Upper lobe of left lung (tissue), 6 donors: ENCODE results near the gene C1QL4. TPM values are rescaled to one million over a fixed set of nuclear protein-coding genes. Genes with fewer than 3 reads are reported as not detected.
A peak's percentile ranks its signal among the peaks of the same experiment; 100 is the strongest.

Source experiments
- ATAC-seq, 2 donors: fragments of 200-7000 bp; cut with Tn5 transposase; one replicate each; pipeline ENCODE4 v1.9.1; 2022; ENCODE audit warnings: mild to moderate bottlenecking in 2 of 2, moderate library complexity in 2 of 2; ENCODE audit not compliant: low FRiP score in 2 of 2
- DNase-seq, 2 donors: peaks; one replicate each; pipeline ENCODE4 v3.0.0-alpha.2; 2019 to 2020
- H3K27ac ChIP-seq, 4 donors: fragments of 200-600 bp; sonication (generic); one replicate each; pipeline ENCODE4 v1.5.1; 2016 to 2019
- H3K27me3 ChIP-seq, 4 donors: fragments of 200-600 bp; sonication (generic); one replicate each; pipeline ENCODE4 v1.5.1; 2017 to 2019
- H3K36me3 ChIP-seq, 4 donors: fragments of 200-600 bp; sonication (generic); one replicate each; pipeline ENCODE4 v1.5.1; 2016 to 2019
- H3K4me1 ChIP-seq, 4 donors: fragments of 200-600 bp; sonication (generic); one replicate each; pipeline ENCODE4 v1.5.1; 2018 to 2019
- H3K4me3 ChIP-seq, 4 donors: fragments of 200-600 bp; sonication (generic); one replicate each; pipeline ENCODE4 v1.5.1; 2017 to 2019; ENCODE audit warnings: mild to moderate bottlenecking in 2 of 4, moderate library complexity in 1 of 4
- H3K9me3 ChIP-seq, 4 donors: fragments of 200-600 bp; sonication (generic); one replicate each; pipeline ENCODE4 v1.5.1; 2018 to 2019
- CTCF ChIP-seq, 6 experiments: fragments of 450-650 bp in 4 of 6; fragments of 200-600 bp in 2 of 6; sonication (generic) in 2 of 6; IDR thresholded peaks; one replicate each; pipeline ENCODE4 v1.5.1; 2016 to 2019; ENCODE audit warnings: antibody characterized with exemption in 6 of 6
- EP300 ChIP-seq, 4 donors: sonication (generic); formaldehyde crosslinking; IDR thresholded peaks; one replicate each; pipeline ENCODE4 v1.5.1; 2017; ENCODE audit warnings: antibody characterized with exemption in 4 of 4, control low read depth in 2 of 4
- POLR2A ChIP-seq, 4 donors: fragments of 450-650 bp; IDR thresholded peaks; one replicate each; pipeline ENCODE4 v1.5.1; 2016 to 2017; ENCODE audit warnings: antibody characterized with exemption in 4 of 4, mild to moderate bottlenecking in 2 of 4
- POLR2AphosphoS5 ChIP-seq, 2 donors: sonication (generic); formaldehyde crosslinking; IDR thresholded peaks; one replicate each; pipeline ENCODE4 v1.5.1; 2017; ENCODE audit warnings: antibody characterized with exemption in 2 of 2
- WGBS, 2 donors: methylation state at CpG; one replicate each; pipeline ENCODE4 v1.1.5; 2017 to 2018; 5-methylcytosine and 5-hydroxymethylcytosine counted together
- total RNA-seq, 6 donors: library from RNA; depleted of rRNA in 4 of 6; stranded (reverse); fragments of >200 nt in 4 of 6; gene quantifications; one replicate each; pipeline versions ENCODE4 v1.1.0 to v1.2.1, GENCODE V29; 2016 to 2021
- donor health status: DM: no; HTN: no; CAD: no; lungs with moderate emphysema.
- donor health status: DM: no; HTN: yes; CAD: no; lungs with severe emphysema.

Gene C1QL4
- total RNA-seq, 6 donors from 2014 or later = not detected

GRCh38 chr12:49358483-49359141, 21.6 kb upstream of the C1QL4 start:
- no peaks in the 10 kb centered on the region for H3K27me3 ChIP-seq
- peaks cover 0 to 6% (median 0%) of the 10 kb centered on the region in 4 donors for H3K4me1 ChIP-seq
- H3K36me3 ChIP-seq = no peaks in the 10 kb centered on the region
- no peak overlapping the region for H3K27ac ChIP-seq
- H3K9me3 ChIP-seq = no peaks in the 10 kb centered on the region
- peak; percentile 77 to 89 for ATAC-seq
- peak; percentile 62 to 79 (median 68) for TF ChIP-seq CTCF (IDR thresholded peaks at IDR 0.05)
- no peak for TF ChIP-seq POLR2A (IDR thresholded peaks at IDR 0.05)
- WGBS, 2 donors = 21 to 25% methylated on average over 7 of the region's 7 CpGs
- no peak overlapping the region for H3K4me3 ChIP-seq
- no peak for DNase-seq

DNA sequence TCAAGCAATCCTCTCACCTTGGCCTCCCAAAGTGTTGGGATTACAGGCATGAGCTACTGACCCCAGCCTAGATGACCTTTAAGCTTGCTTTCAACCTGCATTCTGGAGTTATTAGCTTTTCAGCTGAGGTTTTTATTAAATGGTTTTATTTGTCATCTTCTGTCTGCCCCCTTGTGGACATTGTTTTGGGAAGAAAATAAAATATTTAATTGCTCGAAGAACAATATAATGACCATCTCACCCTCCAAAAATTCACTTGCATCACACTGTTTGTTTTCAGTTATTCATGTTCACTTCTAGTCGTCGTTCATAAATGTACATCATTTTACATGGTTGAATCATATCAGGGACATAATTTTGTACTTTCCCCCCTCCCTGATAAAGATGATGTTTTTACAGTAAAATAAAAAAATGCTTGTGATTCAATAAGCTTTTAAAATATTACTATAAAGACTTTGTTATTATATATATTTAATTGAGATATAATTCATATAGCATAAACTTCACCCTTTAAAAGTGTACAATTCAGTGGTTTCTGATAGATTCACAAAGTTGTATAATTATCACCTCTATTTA, 20.2 kb upstream of the C1QL4 start:
- H3K27me3 ChIP-seq = no peaks in the 10 kb centered on the region
- H3K4me1 ChIP-seq = peaks cover 0 to 6% (median 0%) of the 10 kb centered on the region in 4 donors
- ATAC-seq (peak in 1 of 2 donors; percentile 28), DNase-seq (no peak)
- 7 to 18% methylated on average over 3 of the region's 3 CpGs for WGBS, 2 donors
- no peak overlapping the region for H3K4me3 ChIP-seq
- no peak overlapping the region for H3K27ac ChIP-seq
- H3K9me3 ChIP-seq = no peaks in the 10 kb centered on the region
- no peaks in the 10 kb centered on the region for H3K36me3 ChIP-seq
- TF ChIP-seq EP300 (IDR thresholded peaks at IDR 0.05) (no peak), CTCF (IDR thresholded peaks at IDR 0.05) (peak in 4 of 6 experiments; percentile 29 to 37 (median 32))

- Histone ChIP-seq H3K9me3 (no peaks in the 10 kb centered on the region), H3K27me3 (no peaks in the 10 kb centered on the region), H3K4me3 (no peak overlapping the region), H3K27ac (no peak overlapping the region), H3K4me1 (peaks cover 0 to 6% (median 0%) of the 10 kb centered on the region in 4 donors), H3K36me3 (no peaks in the 10 kb centered on the region)
- no peak for ATAC-seq
- WGBS, 2 donors = 90 to 94% methylated on average over 9 to 10 of the region's 10 CpGs
- DNase-seq = no peak
- TF ChIP-seq POLR2AphosphoS5 (IDR thresholded peaks at IDR 0.05) (no peak), EP300 (IDR thresholded peaks at IDR 0.05) (no peak), POLR2A (IDR thresholded peaks at IDR 0.05) (no peak), CTCF (IDR thresholded peaks at IDR 0.05) (no peak)
Observed at GRCh38 chr12:49355913-49356312, 18.9 kb upstream of the C1QL4 start.

DNA sequence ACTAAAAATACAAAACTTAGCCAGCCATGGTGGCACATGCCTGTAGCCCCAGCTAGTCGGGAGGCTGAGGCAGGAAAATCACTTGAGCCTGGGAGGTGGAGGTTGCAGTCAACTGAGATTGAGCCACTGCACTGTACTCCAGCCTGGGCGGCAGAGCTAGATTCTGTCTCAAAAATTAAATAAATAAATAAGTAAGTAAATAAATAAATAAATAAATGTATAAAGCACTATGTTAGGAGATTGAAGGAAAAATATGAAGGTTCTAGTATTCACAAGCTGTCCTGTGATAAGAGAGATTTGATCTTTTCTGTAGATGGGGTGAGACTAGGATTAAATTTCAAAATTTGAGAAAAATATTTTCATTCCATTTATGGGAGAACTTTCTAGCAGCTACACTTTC, 15.4 kb upstream of the C1QL4 start:
- Histone ChIP-seq H3K9me3 (no peaks in the 10 kb centered on the region), H3K27me3 (peaks cover 0 to 7% (median 2%) of the 10 kb centered on the region in 4 donors), H3K4me1 (peaks cover 7 to 10% (median 9%) of the 10 kb centered on the region in 4 donors), H3K27ac (no peak overlapping the region), H3K4me3 (no peak overlapping the region), H3K36me3 (no peaks in the 10 kb centered on the region)
- TF ChIP-seq EP300 (IDR thresholded peaks at IDR 0.05) (no peak), CTCF (IDR thresholded peaks at IDR 0.05) (no peak), POLR2A (IDR thresholded peaks at IDR 0.05) (no peak), POLR2AphosphoS5 (IDR thresholded peaks at IDR 0.05) (no peak)
- ATAC-seq (no peak), DNase-seq (no peak)
- WGBS, 2 donors = 84 to 87% methylated on average over 2 of the region's 2 CpGs

- no peak overlapping the region for H3K27ac ChIP-seq
- TF ChIP-seq POLR2AphosphoS5 (IDR thresholded peaks at IDR 0.05) = no peak
- TF ChIP-seq CTCF (IDR thresholded peaks at IDR 0.05) = no peak
- TF ChIP-seq POLR2A (IDR thresholded peaks at IDR 0.05) = no peak
- no peak for TF ChIP-seq EP300 (IDR thresholded peaks at IDR 0.05)
- H3K36me3 ChIP-seq = no peaks in the 10 kb centered on the region
- no peak for ATAC-seq
- DNase-seq = peak in 1 of 2 donors; percentile 13
- WGBS, 2 donors = 92 to 95% methylated on average over 11 of the region's 11 CpGs
- peaks cover 2 to 38% (median 29%) of the 10 kb centered on the region in 4 donors for H3K27me3 ChIP-seq
- H3K4me1 ChIP-seq = peaks cover 34 to 37% (median 36%) of the 10 kb centered on the region in 4 donors
- H3K9me3 ChIP-seq = no peaks in the 10 kb centered on the region
- H3K4me3 ChIP-seq = no peak overlapping the region
Observed at GRCh38 chr12:49349266-49349665, 12.3 kb upstream of the C1QL4 start.
